ENCODE data around the gene GRM1.

DNA sequence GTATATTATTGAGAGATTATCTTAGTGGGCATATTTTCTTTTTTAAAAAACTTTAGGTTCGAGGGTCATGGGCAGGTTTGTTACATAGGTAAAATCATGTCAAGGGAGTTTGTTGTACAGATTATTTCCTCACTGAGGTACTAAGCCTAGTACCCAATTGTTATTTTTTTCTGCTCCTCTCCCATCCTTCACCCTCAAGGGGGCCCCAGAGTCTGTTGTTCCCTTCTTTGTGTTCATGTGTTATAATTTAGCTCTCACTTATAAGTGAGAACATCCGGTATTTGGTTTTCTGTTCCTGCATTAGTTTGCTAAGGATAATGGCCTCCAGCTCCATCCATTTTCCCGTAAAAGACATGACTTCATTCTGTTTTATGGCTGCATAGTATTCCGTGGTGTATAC is 266.8 kb downstream of the GRM1 start:
- TF ChIP-seq, protein P1, sequence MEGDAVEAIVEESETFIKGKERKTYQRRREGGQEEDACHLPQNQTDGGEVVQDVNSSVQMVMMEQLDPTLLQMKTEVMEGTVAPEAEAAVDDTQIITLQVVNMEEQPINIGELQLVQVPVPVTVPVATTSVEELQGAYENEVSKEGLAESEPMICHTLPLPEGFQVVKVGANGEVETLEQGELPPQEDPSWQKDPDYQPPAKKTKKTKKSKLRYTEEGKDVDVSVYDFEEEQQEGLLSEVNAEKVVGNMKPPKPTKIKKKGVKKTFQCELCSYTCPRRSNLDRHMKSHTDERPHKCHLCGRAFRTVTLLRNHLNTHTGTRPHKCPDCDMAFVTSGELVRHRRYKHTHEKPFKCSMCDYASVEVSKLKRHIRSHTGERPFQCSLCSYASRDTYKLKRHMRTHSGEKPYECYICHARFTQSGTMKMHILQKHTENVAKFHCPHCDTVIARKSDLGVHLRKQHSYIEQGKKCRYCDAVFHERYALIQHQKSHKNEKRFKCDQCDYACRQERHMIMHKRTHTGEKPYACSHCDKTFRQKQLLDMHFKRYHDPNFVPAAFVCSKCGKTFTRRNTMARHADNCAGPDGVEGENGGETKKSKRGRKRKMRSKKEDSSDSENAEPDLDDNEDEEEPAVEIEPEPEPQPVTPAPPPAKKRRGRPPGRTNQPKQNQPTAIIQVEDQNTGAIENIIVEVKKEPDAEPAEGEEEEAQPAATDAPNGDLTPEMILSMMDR (IDR thresholded peaks at IDR 0.05): no peak
- no peak for TF ChIP-seq POLR2A (IDR thresholded peaks at IDR 0.05)
- no peak for TF ChIP-seq EP300 (IDR thresholded peaks at IDR 0.05)
- no peak for TF ChIP-seq POLR2AphosphoS5 (IDR thresholded peaks at IDR 0.05)
